ENCODE data around the gene PRKN. TPM values are rescaled to one million over a fixed set of nuclear protein-coding genes. Genes with fewer than 3 reads are reported as not detected.

The PRKN gene
- total and polyA plus RNA-seq, 2 donors (not counting 1 experiment from before 2014, with no cell fraction given) = 0.43 to 4.6 TPM

DNA sequence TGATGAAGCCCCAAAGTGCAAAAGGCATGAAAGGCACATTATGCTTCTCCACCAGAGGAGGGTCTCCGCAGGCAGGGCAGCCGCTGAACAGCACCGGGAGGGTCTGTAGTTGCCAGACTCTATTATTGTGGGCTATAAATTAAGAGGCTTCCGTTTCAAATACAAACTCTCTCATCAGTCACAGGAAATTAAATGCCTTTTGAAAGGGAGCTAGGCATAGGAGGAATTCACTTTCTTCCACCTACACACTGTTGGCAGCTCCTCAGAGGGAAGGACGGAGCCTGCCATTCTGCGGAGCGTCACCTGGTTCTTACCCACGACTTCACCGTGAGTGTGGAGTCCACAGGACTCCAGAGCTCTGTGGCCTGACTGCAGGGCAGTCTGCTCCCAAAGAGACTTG lies 1312.9 kb downstream of the PRKN start:
- no peak for TF ChIP-seq EZH2 (IDR thresholded peaks at IDR 0.05; ENCODE audit: low read length, missing control alignments)
- TF ChIP-seq, protein P1, sequence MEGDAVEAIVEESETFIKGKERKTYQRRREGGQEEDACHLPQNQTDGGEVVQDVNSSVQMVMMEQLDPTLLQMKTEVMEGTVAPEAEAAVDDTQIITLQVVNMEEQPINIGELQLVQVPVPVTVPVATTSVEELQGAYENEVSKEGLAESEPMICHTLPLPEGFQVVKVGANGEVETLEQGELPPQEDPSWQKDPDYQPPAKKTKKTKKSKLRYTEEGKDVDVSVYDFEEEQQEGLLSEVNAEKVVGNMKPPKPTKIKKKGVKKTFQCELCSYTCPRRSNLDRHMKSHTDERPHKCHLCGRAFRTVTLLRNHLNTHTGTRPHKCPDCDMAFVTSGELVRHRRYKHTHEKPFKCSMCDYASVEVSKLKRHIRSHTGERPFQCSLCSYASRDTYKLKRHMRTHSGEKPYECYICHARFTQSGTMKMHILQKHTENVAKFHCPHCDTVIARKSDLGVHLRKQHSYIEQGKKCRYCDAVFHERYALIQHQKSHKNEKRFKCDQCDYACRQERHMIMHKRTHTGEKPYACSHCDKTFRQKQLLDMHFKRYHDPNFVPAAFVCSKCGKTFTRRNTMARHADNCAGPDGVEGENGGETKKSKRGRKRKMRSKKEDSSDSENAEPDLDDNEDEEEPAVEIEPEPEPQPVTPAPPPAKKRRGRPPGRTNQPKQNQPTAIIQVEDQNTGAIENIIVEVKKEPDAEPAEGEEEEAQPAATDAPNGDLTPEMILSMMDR (conservative IDR thresholded peaks at IDR 0.05 in 1 of 2, IDR thresholded peaks at IDR 0.05 in 1 of 2; ENCODE audit: low read depth in 1 of 2, low read length in 2 of 2) = no peak
- Histone ChIP-seq H2AFZ (ENCODE audit: low read length) (no peak overlapping the region), H4K20me1 (ENCODE audit: control insufficient read depth, extremely low read depth, insufficient read depth, low read length) (no peaks in the 10 kb centered on the region), H3K79me2 (ENCODE audit: control insufficient read depth, insufficient read depth, low read length) (no peaks in the 10 kb centered on the region), H3K4me3 (replicated peaks in 1 of 4; ENCODE audit: control extremely low read depth in 1 of 4, insufficient read depth in 1 of 4, low read depth in 3 of 4, low read length in 4 of 4) (no peak overlapping the region), H3K27ac (ENCODE audit: insufficient read depth, low read length) (no peak overlapping the region), H3K4me2 (ENCODE audit: extremely low read depth, insufficient read depth, low read length) (no peak overlapping the region), H3K4me1 (ENCODE audit: control insufficient read depth, extremely low read depth, insufficient read depth, low read length) (peaks cover 12% of the 10 kb centered on the region), H3K9me3 (ENCODE audit: control insufficient read depth, insufficient read depth, low read depth, low read length) (no peaks in the 10 kb centered on the region), H3K9ac (ENCODE audit: insufficient read depth, low read length) (no peak overlapping the region), H3K27me3 (ENCODE audit: control insufficient read depth, insufficient read depth, low read length) (no peaks in the 10 kb centered on the region), H3K36me3 (ENCODE audit: control insufficient read depth, insufficient read depth, low read length) (no peaks in the 10 kb centered on the region)
- peak in 1 of 2 donors; percentile 26 for DNase-seq (ENCODE audit: low read depth in 2 of 2)

- Histone ChIP-seq H3K27ac (ENCODE audit: insufficient read depth, low read length) (no peak overlapping the region), H4K20me1 (ENCODE audit: control insufficient read depth, extremely low read depth, insufficient read depth, low read length) (no peaks in the 10 kb centered on the region), H2AFZ (ENCODE audit: low read length) (no peak overlapping the region), H3K9me3 (ENCODE audit: control insufficient read depth, insufficient read depth, low read depth, low read length) (no peaks in the 10 kb centered on the region), H3K36me3 (ENCODE audit: control insufficient read depth, insufficient read depth, low read length) (no peaks in the 10 kb centered on the region), H3K4me2 (ENCODE audit: extremely low read depth, insufficient read depth, low read length) (no peak overlapping the region), H3K4me1 (ENCODE audit: control insufficient read depth, extremely low read depth, insufficient read depth, low read length) (peaks cover 12% of the 10 kb centered on the region), H3K79me2 (ENCODE audit: control insufficient read depth, insufficient read depth, low read length) (no peaks in the 10 kb centered on the region), H3K4me3 (replicated peaks in 1 of 4; ENCODE audit: control extremely low read depth in 1 of 4, insufficient read depth in 1 of 4, low read depth in 3 of 4, low read length in 4 of 4) (no peak overlapping the region), H3K9ac (ENCODE audit: insufficient read depth, low read length) (no peak overlapping the region), H3K27me3 (ENCODE audit: control insufficient read depth, insufficient read depth, low read length) (no peaks in the 10 kb centered on the region)
- DNase-seq (ENCODE audit: low read depth in 2 of 2) = no peak
- no peak for TF ChIP-seq EZH2 (IDR thresholded peaks at IDR 0.05; ENCODE audit: low read length, missing control alignments)
- TF ChIP-seq, protein P1 (conservative IDR thresholded peaks at IDR 0.05 in 1 of 2, IDR thresholded peaks at IDR 0.05 in 1 of 2; ENCODE audit: low read depth in 1 of 2, low read length in 2 of 2) = no peak
Measured at GRCh38 chr6:161414180-161414579, 1313.4 kb downstream of the PRKN start.

DNA sequence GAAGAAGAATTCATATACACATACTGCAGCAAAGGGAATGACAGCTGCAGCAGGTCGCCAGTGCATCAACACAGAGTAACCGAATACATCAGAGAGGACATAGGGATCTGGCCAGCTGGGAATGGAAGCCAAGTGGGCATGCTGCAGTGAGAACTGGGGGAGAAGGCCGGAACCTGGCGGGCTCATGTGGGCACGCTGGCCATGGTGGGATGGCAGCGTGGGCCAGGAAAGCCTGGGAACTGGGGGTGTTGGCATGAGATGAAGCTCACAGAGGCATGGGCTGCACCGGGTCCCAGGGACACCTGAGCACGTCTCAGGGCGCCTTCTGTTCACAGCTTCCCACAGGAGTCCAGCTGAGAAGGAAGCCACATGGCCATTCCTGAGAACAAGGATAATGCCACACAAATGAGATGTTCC lies 1314.2 kb downstream of the PRKN start:
- Histone ChIP-seq H4K20me1 (ENCODE audit: control insufficient read depth, extremely low read depth, insufficient read depth, low read length) (no peaks in the 10 kb centered on the region), H3K36me3 (ENCODE audit: control insufficient read depth, insufficient read depth, low read length) (no peaks in the 10 kb centered on the region), H3K9ac (ENCODE audit: insufficient read depth, low read length) (no peak overlapping the region), H2AFZ (ENCODE audit: low read length) (no peak overlapping the region), H3K9me3 (ENCODE audit: control insufficient read depth, insufficient read depth, low read depth, low read length) (no peaks in the 10 kb centered on the region), H3K27me3 (ENCODE audit: control insufficient read depth, insufficient read depth, low read length) (no peaks in the 10 kb centered on the region), H3K4me1 (ENCODE audit: control insufficient read depth, extremely low read depth, insufficient read depth, low read length) (peaks cover 12% of the 10 kb centered on the region), H3K4me2 (ENCODE audit: extremely low read depth, insufficient read depth, low read length) (no peak overlapping the region), H3K27ac (ENCODE audit: insufficient read depth, low read length) (no peak overlapping the region), H3K79me2 (ENCODE audit: control insufficient read depth, insufficient read depth, low read length) (no peaks in the 10 kb centered on the region), H3K4me3 (replicated peaks in 1 of 4; ENCODE audit: control extremely low read depth in 1 of 4, insufficient read depth in 1 of 4, low read depth in 3 of 4, low read length in 4 of 4) (no peak overlapping the region)
- TF ChIP-seq, protein P1 (conservative IDR thresholded peaks at IDR 0.05 in 1 of 2, IDR thresholded peaks at IDR 0.05 in 1 of 2; ENCODE audit: low read depth in 1 of 2, low read length in 2 of 2) = no peak
- no peak for TF ChIP-seq EZH2 (IDR thresholded peaks at IDR 0.05; ENCODE audit: low read length, missing control alignments)
- DNase-seq (ENCODE audit: low read depth in 2 of 2) = no peak

Measured in fibroblast of lung (primary cell).